CD14-positive monocyte (primary cell): ENCODE results near the gene HERC2. TPM values are rescaled to one million over a fixed set of nuclear protein-coding genes. Genes with fewer than 3 reads are reported as not detected.

Experiments used
- DNase-seq, 3 donors: peaks; one replicate each; pipeline ENCODE4 v3.0.0-alpha.2; 2011 to 2022
- H2AFZ ChIP-seq: 2 replicates; pipeline ENCODE4 v1.6.0; 2012; ENCODE audit warnings: mild to moderate bottlenecking, low read depth, low read length, inconsistent platforms; ENCODE audit not compliant: insufficient read depth, poor library complexity, severe bottlenecking
- H3K27ac ChIP-seq, 2 donors: 1 replicate in 1 of 2; 2 replicates in 1 of 2; pipeline ENCODE4 v1.5.1; 2012 to 2013; ENCODE audit warnings: low read length in 2 of 2, control low read depth in 1 of 2, inconsistent platforms in 1 of 2, low read depth in 1 of 2, mild to moderate bottlenecking in 1 of 2
- H3K27me3 ChIP-seq, 2 donors: one replicate each; pipeline versions ENCODE4 v1.6.0 to v1.6.1; 2011 to 2013; ENCODE audit warnings: low read length in 2 of 2; ENCODE audit not compliant: control insufficient read depth in 2 of 2, insufficient read depth in 2 of 2
- H3K36me3 ChIP-seq, 2 donors: replicated peaks in 1 of 2; 1 replicate in 1 of 2; 2 replicates in 1 of 2; pipeline versions ENCODE4 v1.5.1 to v1.6.1; 2012 to 2013; ENCODE audit warnings: low read length in 2 of 2, control low read depth in 1 of 2, inconsistent platforms in 1 of 2, mild to moderate bottlenecking in 1 of 2; ENCODE audit not compliant: insufficient read depth in 2 of 2, control insufficient read depth in 1 of 2
- H3K4me1 ChIP-seq, 2 donors: 1 replicate in 1 of 2; 2 replicates in 1 of 2; pipeline versions ENCODE4 v1.5.1 to v1.6.1; 2012 to 2013; ENCODE audit warnings: low read length in 2 of 2, control low read depth in 1 of 2, inconsistent platforms in 1 of 2, mild to moderate bottlenecking in 1 of 2, moderate library complexity in 1 of 2; ENCODE audit not compliant: insufficient read depth in 2 of 2, control insufficient read depth in 1 of 2
- H3K4me2 ChIP-seq: replicated peaks from 2 replicates; pipeline ENCODE3; 2012; ENCODE audit warnings: low read length, moderate library complexity, mild to moderate bottlenecking; ENCODE audit not compliant: poor library complexity, severe bottlenecking; ENCODE audit errors: extremely low read depth
- H3K4me3 ChIP-seq, 3 experiments: fragments of 200-600 bp in 1 of 3; sonication (generic) in 1 of 3; replicated peaks in 1 of 3; 1 replicate in 2 of 3; 2 replicates in 1 of 3; pipeline ENCODE4 v1.5.1; 2011 to 2013; ENCODE audit warnings: low read length in 3 of 3, mild to moderate bottlenecking in 3 of 3, control low read depth in 2 of 3, low read depth in 2 of 3, inconsistent platforms in 1 of 3, moderate library complexity in 1 of 3
- H3K79me2 ChIP-seq: 2 replicates; pipeline ENCODE4 v1.6.0; 2012; ENCODE audit warnings: mild to moderate bottlenecking, control low read depth, inconsistent platforms, low read length, moderate library complexity; ENCODE audit not compliant: insufficient read depth
- H3K9ac ChIP-seq: 2 replicates; pipeline ENCODE4 v1.6.0; 2017; ENCODE audit warnings: low read length, mild to moderate bottlenecking; ENCODE audit not compliant: insufficient read depth, poor library complexity, severe bottlenecking
- H3K9me3 ChIP-seq, 2 donors: replicated peaks in 1 of 2; 1 replicate in 1 of 2; 2 replicates in 1 of 2; pipeline versions ENCODE4 v1.5.1 to v1.6.1; 2012 to 2013; ENCODE audit warnings: low read length in 2 of 2, control low read depth in 1 of 2; ENCODE audit not compliant: control insufficient read depth in 1 of 2, insufficient read depth in 1 of 2
- H4K20me1 ChIP-seq: 2 replicates; pipeline ENCODE4 v1.6.0; 2012; ENCODE audit warnings: mild to moderate bottlenecking, low read length, control low read depth, moderate library complexity; ENCODE audit not compliant: insufficient read depth
- H3K27ac Mint-ChIP-seq, 7 donors: one replicate each; pipeline ENCODE4 v1.8.0; 2020; ENCODE audit warnings: mild to moderate bottlenecking in 7 of 7, mixed read lengths in 7 of 7, moderate library complexity in 6 of 7, inconsistent platforms in 2 of 7
- H3K27me3 Mint-ChIP-seq, 3 donors: one replicate each; pipeline ENCODE4 v1.8.0; 2021 to 2022; ENCODE audit warnings: low read depth in 3 of 3, mild to moderate bottlenecking in 3 of 3, mixed read lengths in 3 of 3, moderate library complexity in 3 of 3, inconsistent platforms in 1 of 3
- H3K36me3 Mint-ChIP-seq, 2 donors: one replicate each; pipeline ENCODE4 v1.8.0; 2020; ENCODE audit warnings: mixed read lengths in 2 of 2, inconsistent platforms in 1 of 2, mild to moderate bottlenecking in 1 of 2
- H3K4me1 Mint-ChIP-seq: one replicate; pipeline ENCODE4 v1.8.0; 2020; ENCODE audit warnings: mild to moderate bottlenecking, mixed read lengths
- H3K4me3 Mint-ChIP-seq, 2 donors: one replicate each; pipeline ENCODE4 v1.8.0; 2020; ENCODE audit warnings: mild to moderate bottlenecking in 2 of 2, mixed read lengths in 2 of 2, moderate library complexity in 1 of 2
- H3K9me3 Mint-ChIP-seq, 7 donors: one replicate each; pipeline ENCODE4 v1.8.0; 2020 to 2022; ENCODE audit warnings: mixed read lengths in 7 of 7, mild to moderate bottlenecking in 6 of 7, moderate library complexity in 6 of 7, inconsistent platforms in 2 of 7
- CTCF ChIP-seq: fragments of 200-600 bp; IDR thresholded peaks from one replicate; pipeline ENCODE4 v1.8.0; 2022; ENCODE audit warnings: antibody characterized with exemption, mild to moderate bottlenecking
- WGBS: methylation state at CpG from one replicate; pipeline ENCODE4 v1.1.5; 2013; ENCODE audit warnings: missing lambda C conversion rate; ENCODE audit not compliant: insufficient coverage; 5-methylcytosine and 5-hydroxymethylcytosine counted together
- intact Hi-C, 2 donors: fragments of 100-400 bp; cut with micrococcal nuclease; formaldehyde crosslinking; loops; one replicate each; pipeline versions ENCODE4 v1.15.0 to v1.15.1; 2023
- polyA plus RNA-seq, 3 donors: library from polyadenylated mRNA; depleted of rRNA in 1 of 3; unstranded in 2 of 3; stranded (reverse) in 1 of 3; fragments of 300-500 nt in 2 of 3; fragments of >200 nt in 1 of 3; fragmentation: Illumina TruSeq in 2 of 3; gene quantifications; 1 replicate in 2 of 3; 2 replicates in 1 of 3; pipeline ENCODE4 v1.2.3, GENCODE V29; 2012 to 2021

The HERC2 gene
- polyA plus RNA-seq, 3 donors = 3.1 to 9.0 (median 4.7) TPM

- no peaks in the 10 kb centered on the region for H3K9me3 Mint-ChIP-seq
- no peak overlapping the region for H3K27ac ChIP-seq
- H3K4me2 ChIP-seq = no peak overlapping the region
- H3K36me3 Mint-ChIP-seq = peaks cover 69 to 90% of the 10 kb centered on the region in 2 donors
- intact Hi-C loops = no loop called here
- 97% methylated on average over 5 of the region's 6 CpGs for WGBS
- H3K27me3 ChIP-seq = no peaks in the 10 kb centered on the region
- H3K4me1 Mint-ChIP-seq = no peaks in the 10 kb centered on the region
- no peak overlapping the region for H3K27ac Mint-ChIP-seq
- no peak overlapping the region for H3K4me3 Mint-ChIP-seq
- no peak overlapping the region for H3K9ac ChIP-seq
- H3K79me2 ChIP-seq = no peaks in the 10 kb centered on the region
- H3K4me3 ChIP-seq = no peak overlapping the region
- H3K4me1 ChIP-seq = no peaks in the 10 kb centered on the region
- no peaks in the 10 kb centered on the region for H3K9me3 ChIP-seq
- H4K20me1 ChIP-seq = no peaks in the 10 kb centered on the region
- no peak for DNase-seq
- no peaks in the 10 kb centered on the region for H3K27me3 Mint-ChIP-seq
- H3K36me3 ChIP-seq = peaks cover 47 to 82% of the 10 kb centered on the region in 2 donors
- no peak overlapping the region for H2AFZ ChIP-seq
- TF ChIP-seq CTCF = no peak
These were observed 57.8 kb downstream of the HERC2 start for GRCh38 chr15:28264166-28264565.

DNA sequence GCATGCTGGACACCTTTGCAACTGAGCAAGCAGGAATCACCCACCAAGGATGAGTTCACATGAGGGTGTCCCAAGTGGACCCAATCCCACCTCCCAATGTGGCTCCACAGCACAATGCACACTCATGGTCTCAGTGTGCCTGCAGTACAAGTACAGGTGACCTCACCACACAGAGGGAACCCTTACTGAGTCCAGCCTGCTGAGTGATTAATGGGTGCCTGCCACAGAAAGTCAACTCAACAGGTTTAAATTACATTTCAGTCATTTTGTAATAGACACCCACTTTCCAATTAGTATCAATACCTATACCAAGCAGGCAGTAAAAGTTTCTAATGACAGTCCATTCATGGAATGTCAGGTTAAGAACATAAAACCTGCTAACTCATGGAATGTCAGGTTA lies 59.5 kb downstream of the HERC2 start:
- peaks cover 29 to 65% of the 10 kb centered on the region in 2 donors for H3K36me3 ChIP-seq
- Mint-ChIP-seq H3K4me3 (no peak overlapping the region), H3K4me1 (no peaks in the 10 kb centered on the region), H3K27me3 (no peaks in the 10 kb centered on the region), H3K9me3 (no peaks in the 10 kb centered on the region), H3K36me3 (peaks cover 58 to 85% of the 10 kb centered on the region in 2 donors), H3K27ac (no peak overlapping the region)
- no peak for TF ChIP-seq CTCF
- no peaks in the 10 kb centered on the region for H3K9me3 ChIP-seq
- no peak overlapping the region for H3K27ac ChIP-seq
- no peaks in the 10 kb centered on the region for H3K79me2 ChIP-seq
- H4K20me1 ChIP-seq = no peaks in the 10 kb centered on the region
- no peak overlapping the region for H3K4me3 ChIP-seq
- DNase-seq = no peak
- no peak overlapping the region for H3K4me2 ChIP-seq
- intact Hi-C loops = no loop called here
- no peak overlapping the region for H2AFZ ChIP-seq
- no peak overlapping the region for H3K9ac ChIP-seq
- no peaks in the 10 kb centered on the region for H3K4me1 ChIP-seq
- no peaks in the 10 kb centered on the region for H3K27me3 ChIP-seq
